ENCODE data around the gene CLDN22.

Gene CLDN22

DNA sequence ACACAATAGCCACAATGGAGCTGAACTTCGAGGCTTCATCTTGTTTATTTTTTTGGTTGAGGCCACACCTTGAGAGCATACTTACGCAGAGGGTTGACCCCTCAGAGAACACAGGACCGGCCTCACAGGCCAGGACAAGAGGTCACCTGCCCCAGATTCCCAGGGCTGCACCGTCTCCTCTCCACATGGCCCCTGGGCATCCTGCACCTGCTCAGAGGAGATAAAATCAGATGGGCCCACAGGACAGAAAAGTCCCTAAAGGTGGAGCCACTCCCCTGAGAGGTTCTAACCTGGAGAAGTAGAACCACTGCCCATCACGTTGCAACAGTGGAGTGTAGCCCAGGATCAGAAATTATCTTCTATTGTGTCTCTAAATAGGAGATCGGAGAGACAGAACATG is 3.2 kb upstream of the CLDN22 start:
- no peak for DNase-seq (ENCODE audit: low read depth in 2 of 3, low spot score in 1 of 3)

DNA sequence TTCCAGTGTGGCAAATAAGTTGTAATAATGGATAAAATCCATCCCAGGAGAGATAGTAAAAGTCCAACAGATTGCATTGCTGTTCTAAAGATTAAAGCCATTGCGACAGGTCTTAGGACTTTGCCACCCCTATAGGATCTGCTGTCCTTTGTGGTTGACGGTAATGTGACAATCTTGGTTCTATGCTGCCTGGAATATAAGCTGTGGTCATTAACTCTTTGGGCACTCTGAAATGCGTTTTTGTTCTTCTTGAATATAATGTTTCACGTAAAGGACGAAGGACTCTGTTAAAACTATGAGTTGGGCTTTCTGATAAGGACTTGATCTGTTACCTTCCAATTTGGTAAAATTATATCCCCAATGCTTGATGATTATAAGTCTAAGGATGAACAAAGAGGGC is 2.2 kb upstream of the CLDN22 start, which contains the start of gene CLDN24:
CLDN24 (minus strand) TSS at position 101 of the 400 bp plus-strand sequence; CDS start at position 101, 0 bp downstream.
- no peak for DNase-seq (ENCODE audit: low read depth in 2 of 3, low spot score in 1 of 3)

DNA sequence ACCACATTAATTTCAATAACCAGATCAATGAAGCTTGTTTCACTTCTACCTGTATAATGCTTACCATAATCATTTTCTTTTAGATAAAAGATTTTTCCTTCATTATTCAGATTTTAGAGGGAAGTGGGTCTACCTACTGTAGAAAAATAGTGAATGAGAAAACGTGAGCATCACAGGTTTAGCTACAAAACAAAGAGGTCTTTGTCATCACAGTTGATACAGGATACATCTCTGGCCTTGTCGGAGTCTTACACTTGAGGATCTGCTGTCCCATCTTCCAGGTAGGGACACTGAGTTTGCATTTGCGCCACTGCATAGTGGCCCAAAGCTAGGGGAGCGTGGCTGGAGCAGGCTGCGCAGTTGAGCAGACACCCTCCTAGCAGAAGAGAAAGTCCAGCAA is 1.4 kb upstream of the CLDN22 start:
- DNase-seq (ENCODE audit: low read depth in 2 of 3, low spot score in 1 of 3): no peak

DNA sequence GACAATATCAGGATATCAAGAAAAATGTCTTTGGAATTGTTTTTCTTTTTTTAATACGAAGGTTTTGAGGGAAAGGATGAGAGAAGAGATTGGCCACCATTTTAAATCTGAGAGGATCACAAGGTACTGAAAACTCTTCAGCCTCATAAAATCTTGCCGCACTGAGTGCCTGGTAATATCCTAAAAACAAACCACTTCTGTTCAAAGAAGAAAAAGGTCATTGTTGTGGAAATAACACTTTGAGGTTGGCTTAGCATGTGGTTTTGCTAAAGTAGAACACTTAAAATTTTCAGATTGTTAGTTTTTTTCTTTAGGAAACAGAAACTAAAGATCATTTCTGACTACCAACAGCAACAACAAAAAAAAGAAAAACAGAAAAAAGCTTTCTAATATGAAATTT is 1.0 kb upstream of the CLDN22 start:
- DNase-seq (ENCODE audit: low read depth in 2 of 3, low spot score in 1 of 3): no peak

- DNase-seq (ENCODE audit: low read depth in 2 of 3, low spot score in 1 of 3): no peak
These were observed 1.4 kb downstream of the CLDN22 start for GRCh38 chr4:183318656-183319055.

DNA sequence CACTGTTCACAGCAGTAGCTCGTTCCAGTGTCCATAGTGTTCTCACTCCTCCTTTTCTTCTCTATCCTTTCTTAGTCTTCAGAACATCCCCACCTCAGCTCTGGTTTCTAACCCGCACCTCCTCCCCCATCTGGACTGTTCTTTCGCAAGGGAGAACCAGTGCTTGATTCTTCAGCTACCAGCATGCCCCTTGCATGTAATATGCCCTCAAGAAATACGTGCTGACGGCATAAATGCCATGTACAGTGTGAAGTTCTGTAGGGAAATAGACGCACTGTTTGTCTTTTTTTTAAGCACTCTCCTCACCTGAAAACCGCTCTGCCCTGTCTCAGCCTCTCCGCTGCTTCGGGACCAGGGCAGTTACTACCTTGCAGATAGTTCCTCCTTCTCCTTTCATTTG is 5.3 kb downstream of the CLDN22 start:
- no peak for DNase-seq (ENCODE audit: low read depth in 2 of 3, low spot score in 1 of 3)

DNA sequence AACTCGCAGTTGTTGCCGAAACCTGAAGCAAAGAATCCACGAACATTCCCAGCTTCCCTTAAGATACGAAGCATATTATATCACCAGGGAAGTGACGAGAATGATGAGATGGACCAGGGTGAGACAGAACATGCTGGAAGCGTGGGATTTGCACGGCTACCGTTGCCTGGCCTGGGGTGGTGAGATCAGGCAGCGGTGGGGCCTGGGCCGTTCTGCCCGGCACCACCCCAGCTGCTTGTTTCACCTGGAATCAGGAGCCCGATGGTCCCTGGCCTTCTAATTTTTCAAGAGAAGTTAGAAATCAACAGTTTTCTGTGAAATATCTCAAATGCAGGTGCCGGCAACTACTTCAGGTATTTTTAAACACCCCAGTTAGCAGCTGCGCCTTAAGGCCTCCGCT is 5.7 kb downstream of the CLDN22 start:
- no peak for DNase-seq (ENCODE audit: low read depth in 2 of 3, low spot score in 1 of 3)

DNA sequence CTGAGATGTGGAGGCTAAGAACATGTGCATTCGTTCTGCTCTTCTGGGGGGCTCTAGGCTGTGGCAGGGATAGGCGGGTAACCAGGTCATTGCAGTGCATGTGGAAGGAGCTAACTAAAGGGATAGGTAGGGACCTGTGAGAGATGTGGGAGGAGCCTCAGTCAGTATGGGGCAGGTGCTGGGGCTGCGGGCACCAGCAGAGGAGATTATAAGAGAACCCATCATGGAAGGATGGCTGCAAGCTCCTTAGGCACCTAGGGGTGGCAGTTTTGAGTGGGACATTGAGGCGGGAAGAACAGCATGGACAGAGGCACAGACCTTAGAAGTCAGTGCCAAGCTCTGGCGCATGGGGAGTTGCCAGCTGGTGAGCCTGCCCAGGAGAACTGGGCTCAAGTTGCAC is 7.2 kb downstream of the CLDN22 start:
- no peak for DNase-seq (ENCODE audit: low read depth in 2 of 3, low spot score in 1 of 3)

- DNase-seq (ENCODE audit: low read depth in 2 of 3, low spot score in 1 of 3): no peak
These were observed 13.3 kb downstream of the CLDN22 start for GRCh38 chr4:183306811-183307210.

DNA sequence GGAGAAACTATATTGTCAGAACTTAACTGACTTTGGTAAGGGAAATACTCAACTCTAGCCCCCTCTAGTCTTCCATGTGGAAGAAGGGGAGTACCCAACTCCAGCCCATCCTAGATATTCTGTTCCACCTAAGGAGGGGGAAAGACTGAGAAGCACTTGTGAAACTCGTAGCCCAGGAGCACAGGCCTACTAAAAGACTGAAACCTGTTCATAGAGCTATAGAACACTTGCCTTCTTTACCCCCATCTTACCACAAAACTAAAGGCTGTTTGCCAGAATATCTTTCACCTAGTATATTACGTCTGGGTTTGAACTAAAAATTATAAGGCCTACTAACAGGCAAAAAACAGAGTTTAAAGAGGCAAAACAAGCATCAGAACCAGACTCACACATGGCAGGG is 15.5 kb downstream of the CLDN22 start:
- DNase-seq (ENCODE audit: low read depth in 2 of 3, low spot score in 1 of 3): no peak

GRCh38 chr4:183304067-183304466 is 16.0 kb downstream of the CLDN22 start:
- no peak for DNase-seq (ENCODE audit: low read depth in 2 of 3, low spot score in 1 of 3)

DNA sequence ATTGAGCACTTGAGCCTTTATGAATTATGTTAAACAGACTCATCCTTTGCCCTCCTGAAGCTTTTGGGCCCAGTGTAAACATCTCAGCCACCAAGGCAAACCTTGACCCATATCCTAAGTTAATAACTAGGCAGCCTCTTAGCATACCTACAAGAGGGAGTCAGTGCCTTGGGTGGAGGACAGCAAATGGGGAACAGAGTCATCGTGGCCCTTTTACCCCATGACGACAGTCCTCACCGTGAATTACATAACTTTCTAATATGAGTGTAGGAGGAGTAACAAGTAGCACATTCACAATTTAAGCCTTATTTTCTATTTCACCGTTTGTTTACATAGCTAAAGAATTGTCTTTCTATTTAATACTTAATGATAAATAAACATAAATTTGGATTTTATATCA is 16.8 kb downstream of the CLDN22 start:
- no peak for DNase-seq (ENCODE audit: low read depth in 2 of 3, low spot score in 1 of 3)

- DNase-seq (ENCODE audit: low read depth in 2 of 3, low spot score in 1 of 3): no peak
These were observed 19.4 kb downstream of the CLDN22 start for GRCh38 chr4:183300655-183301054.

GRCh38 chr4:183300070-183300469 is 20.0 kb downstream of the CLDN22 start:
- DNase-seq (ENCODE audit: low read depth in 2 of 3, low spot score in 1 of 3): no peak

DNA sequence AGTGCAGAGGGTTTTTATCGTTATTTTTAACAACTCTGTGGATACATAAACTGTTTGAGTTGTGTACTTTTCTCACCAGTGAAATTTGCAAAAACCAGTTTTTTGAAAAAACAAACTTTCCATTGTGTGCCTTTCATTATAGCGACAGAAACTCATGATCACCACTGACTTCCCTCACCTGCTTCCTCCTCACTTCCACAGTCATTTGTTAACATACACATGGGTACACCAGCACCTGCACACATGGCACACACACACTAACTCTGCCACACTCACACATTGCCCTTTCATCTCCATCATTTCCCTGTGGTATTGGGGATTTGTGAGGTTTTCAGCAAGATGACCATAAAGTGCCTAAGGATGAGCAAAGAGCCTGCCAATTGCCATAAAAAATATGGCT is 20.6 kb downstream of the CLDN22 start:
- no peak for DNase-seq (ENCODE audit: low read depth in 2 of 3, low spot score in 1 of 3)

- DNase-seq (ENCODE audit: low read depth in 2 of 3, low spot score in 1 of 3): no peak
These were observed 22.4 kb downstream of the CLDN22 start for GRCh38 chr4:183297675-183298074.

GRCh38 chr4:183295711-183296110 is 24.4 kb downstream of the CLDN22 start:
- no peak for DNase-seq (ENCODE audit: low read depth in 2 of 3, low spot score in 1 of 3)

DNA sequence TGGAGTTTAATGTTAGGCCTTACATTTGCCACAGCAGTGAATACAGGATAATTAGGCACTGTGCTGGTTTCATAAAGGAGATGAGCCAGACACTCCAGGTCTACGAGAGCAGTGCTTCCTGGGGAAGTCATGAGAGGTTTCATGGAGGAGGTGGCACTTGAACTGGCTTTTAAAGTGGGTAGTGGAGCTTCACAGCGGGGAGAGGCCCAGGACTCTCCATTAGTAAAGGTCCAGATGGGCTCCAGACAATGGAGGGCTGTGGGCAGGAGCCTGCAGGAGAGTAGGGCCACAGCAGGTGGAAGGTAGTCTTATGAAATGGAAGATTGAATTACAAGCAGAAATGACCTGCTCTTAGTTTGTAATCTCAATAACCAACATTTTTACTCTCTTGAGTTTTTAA is 29.0 kb downstream of the CLDN22 start:
- no peak for DNase-seq (ENCODE audit: low read depth in 2 of 3, low spot score in 1 of 3)

DNA sequence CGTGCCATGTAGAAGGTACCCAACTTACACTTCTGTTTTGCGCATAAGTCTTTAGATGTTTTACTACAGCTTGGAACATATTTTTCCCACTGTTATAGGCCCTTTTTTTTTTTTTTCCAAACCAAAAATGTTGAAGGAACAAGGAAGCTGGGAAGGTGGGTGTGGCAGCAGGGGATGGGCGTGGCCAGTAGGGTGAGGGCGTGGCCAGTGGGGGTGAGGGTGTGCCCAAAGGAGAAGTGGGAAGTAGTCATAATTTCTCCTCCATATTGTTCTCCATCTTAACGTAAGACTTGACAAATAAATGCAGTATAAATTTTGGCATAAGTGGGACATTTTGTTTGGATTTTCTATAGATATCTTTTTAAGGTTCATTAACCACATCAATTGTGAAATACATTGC is 30.4 kb downstream of the CLDN22 start:
- no peak for DNase-seq (ENCODE audit: low read depth in 2 of 3, low spot score in 1 of 3)

- no peak for DNase-seq (ENCODE audit: low read depth in 2 of 3, low spot score in 1 of 3)
These were observed 31.1 kb downstream of the CLDN22 start for GRCh38 chr4:183288955-183289354.

DNA sequence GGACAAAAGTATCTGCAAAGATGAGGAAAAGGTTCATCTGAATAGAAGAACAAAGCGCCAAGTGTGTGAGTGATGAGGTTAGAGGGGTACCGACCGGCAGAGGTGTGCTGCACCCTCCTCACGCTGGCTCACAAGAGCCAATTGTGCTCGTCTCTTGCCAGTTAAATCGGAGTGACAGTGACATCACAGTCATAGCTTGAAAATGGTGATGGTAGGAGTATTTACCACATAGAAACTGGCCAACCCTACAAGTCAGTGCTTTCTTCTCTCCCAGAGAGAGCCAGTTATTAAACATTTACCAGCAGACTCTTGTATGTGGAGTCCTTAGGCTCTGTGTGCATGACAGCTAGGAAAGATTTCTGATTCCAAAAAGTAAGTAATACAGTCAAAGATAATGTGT is 32.4 kb downstream of the CLDN22 start:
- no peak for DNase-seq (ENCODE audit: low read depth in 2 of 3, low spot score in 1 of 3)

DNA sequence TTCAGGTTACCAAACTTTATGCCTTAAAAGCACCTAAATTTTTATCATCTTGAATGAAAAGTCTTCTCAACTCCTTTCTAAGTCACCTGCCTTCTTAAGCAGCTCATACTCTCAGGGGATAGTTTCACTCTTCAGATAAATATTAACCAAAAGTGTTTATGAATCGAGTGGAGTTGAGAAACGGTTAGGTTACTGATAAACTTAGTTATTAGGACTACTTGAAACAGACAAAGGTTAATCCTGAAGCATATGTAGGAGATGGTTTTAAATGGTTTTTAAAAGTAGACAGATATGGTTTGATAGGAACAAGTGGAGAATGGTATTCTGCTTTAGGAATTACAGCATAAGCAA is 32.8 kb downstream of the CLDN22 start:
- DNase-seq (ENCODE audit: low read depth in 2 of 3, low spot score in 1 of 3): no peak

- no peak for DNase-seq (ENCODE audit: low read depth in 2 of 3, low spot score in 1 of 3)
These were observed 33.3 kb downstream of the CLDN22 start for GRCh38 chr4:183286590-183287308.

- DNase-seq (ENCODE audit: low read depth in 2 of 3, low spot score in 1 of 3): no peak
These were observed 34.2 kb downstream of the CLDN22 start for GRCh38 chr4:183285886-183286285.

Measured in stimulated activated CD4-positive, alpha-beta T cell treated with anti-CD3 and anti-CD28 coated beads, Interleukin-12 subunit alpha, Interleukin-12 subunit beta, amount 100 ng/mL, for 48 hours (primary cell).